HepG2 (cell line): ENCODE results near the gene GBP1. TPM values are rescaled to one million over a fixed set of nuclear protein-coding genes. Genes with fewer than 3 reads are reported as not detected.

Experiments
- ADNP ChIP-seq: sonication (generic); formaldehyde crosslinking; IDR thresholded peaks from 2 replicates; pipeline ENCODE4 v1.4.0; 2020; ENCODE audit warnings: missing genetic modification reagents
- ATF6 ChIP-seq: sonication (generic); formaldehyde crosslinking; conservative IDR thresholded peaks from 2 replicates; pipeline ENCODE4 v1.4.0; 2020; ENCODE audit warnings: missing genetic modification reagents
- DNMT1 ChIP-seq: sonication (generic); formaldehyde crosslinking; IDR thresholded peaks from 2 replicates; pipeline ENCODE4 v1.5.1; 2020; ENCODE audit warnings: mild to moderate bottlenecking, missing genetic modification reagents
- FOSL2 ChIP-seq: sonication (generic); formaldehyde crosslinking; IDR thresholded peaks from 2 replicates; pipeline ENCODE4 v1.4.0; 2020; ENCODE audit warnings: missing genetic modification reagents
- FOXJ3 ChIP-seq: sonication (generic); formaldehyde crosslinking; IDR thresholded peaks from 2 replicates; pipeline ENCODE4 v1.4.0; 2020; ENCODE audit warnings: missing genetic modification reagents, mild to moderate bottlenecking, borderline replicate concordance
- GLMP ChIP-seq: sonication (generic); formaldehyde crosslinking; IDR thresholded peaks from 2 replicates; pipeline ENCODE4 v1.9.0; 2021; ENCODE audit warnings: missing genetic modification reagents, mild to moderate bottlenecking, borderline replicate concordance
- HOXA3 ChIP-seq: sonication (generic); formaldehyde crosslinking; IDR thresholded peaks from 2 replicates; pipeline ENCODE4 v1.5.0; 2020; ENCODE audit warnings: missing genetic modification reagents
- ISL2 ChIP-seq: sonication (generic); formaldehyde crosslinking; IDR thresholded peaks from 2 replicates; pipeline ENCODE4 v1.5.0; 2020; ENCODE audit warnings: missing genetic modification reagents
- KLF12 ChIP-seq: sonication (generic); formaldehyde crosslinking; IDR thresholded peaks from 2 replicates; pipeline ENCODE4 v1.4.0; 2020; ENCODE audit warnings: missing genetic modification reagents, borderline replicate concordance
- MAFF ChIP-seq: IDR thresholded peaks from 2 replicates; pipeline ENCODE4 v1.6.1; 2011; ENCODE audit warnings: low read depth, low read length, improper control_type of control experiment
- MLX ChIP-seq: IDR thresholded peaks from 2 replicates; pipeline ENCODE4 v1.6.1; 2016
- NFE2L1 ChIP-seq: sonication (generic); formaldehyde crosslinking; IDR thresholded peaks from 2 replicates; pipeline ENCODE4 v1.4.0; 2020; ENCODE audit warnings: missing genetic modification reagents, mild to moderate bottlenecking, borderline replicate concordance
- PREB ChIP-seq: sonication (generic); formaldehyde crosslinking; IDR thresholded peaks from 2 replicates; pipeline ENCODE4 v1.4.0; 2020; ENCODE audit warnings: missing genetic modification reagents
- PRPF4 ChIP-seq: fragments of 200-400 bp; formaldehyde crosslinking; IDR thresholded peaks from 2 replicates; pipeline ENCODE4 v1.6.1; 2016; ENCODE audit warnings: low read length, low read depth; ENCODE audit not compliant: poor library complexity, severe bottlenecking
- RAD21 ChIP-seq: fragments of 450-650 bp; formaldehyde crosslinking; IDR thresholded peaks from 2 replicates; pipeline ENCODE4 v1.5.0; 2020; ENCODE audit warnings: mild to moderate bottlenecking
- SMARCC2 ChIP-seq: fragments of 450-650 bp; IDR thresholded peaks from 2 replicates; pipeline ENCODE4 v1.6.1; 2017; ENCODE audit warnings: antibody characterized with exemption, mild to moderate bottlenecking
- SOX5 ChIP-seq: IDR thresholded peaks from 2 replicates; pipeline ENCODE4 v1.6.1; 2016; ENCODE audit warnings: borderline replicate concordance
- TBX3 ChIP-seq: fragments of 450-650 bp; IDR thresholded peaks from 2 replicates; pipeline ENCODE4 v1.6.1; 2017; ENCODE audit warnings: antibody characterized with exemption, mild to moderate bottlenecking, inconsistent platforms, borderline replicate concordance
- TP53 ChIP-seq: sonication (generic); formaldehyde crosslinking; conservative IDR thresholded peaks from 2 replicates; pipeline ENCODE4 v1.4.0; 2020; ENCODE audit warnings: missing genetic modification reagents
- YEATS2 ChIP-seq: sonication (generic); formaldehyde crosslinking; IDR thresholded peaks from 2 replicates; pipeline ENCODE4 v1.4.0; 2020; ENCODE audit warnings: missing genetic modification reagents, borderline replicate concordance
- ZNF138 ChIP-seq: sonication (generic); formaldehyde crosslinking; IDR thresholded peaks from 2 replicates; pipeline ENCODE4 v1.5.0; 2020; ENCODE audit warnings: mild to moderate bottlenecking, low read depth, missing genetic modification reagents
- ZNF280B ChIP-seq: sonication (generic); formaldehyde crosslinking; IDR thresholded peaks from 2 replicates; pipeline ENCODE4 v1.5.0; 2020; ENCODE audit warnings: missing genetic modification reagents, mild to moderate bottlenecking, borderline replicate concordance
- ZNF615 ChIP-seq: sonication (generic); formaldehyde crosslinking; IDR thresholded peaks from 2 replicates; pipeline ENCODE4 v1.5.0; 2020; ENCODE audit warnings: mild to moderate bottlenecking, missing genetic modification reagents, borderline replicate concordance
- ZNF781 ChIP-seq: sonication (generic); formaldehyde crosslinking; IDR thresholded peaks from 2 replicates; pipeline ENCODE4 v1.5.1; 2020; ENCODE audit warnings: borderline replicate concordance, mild to moderate bottlenecking, missing genetic modification reagents; ENCODE audit errors: not compliant biosample characterization
- polyA plus RNA-seq, 8 experiments: library from polyadenylated mRNA; depleted of rRNA in 3 of 8; stranded (reverse) in 7 of 8; unstranded in 1 of 8; fragments of >200 nt; fragmentation: Illumina TruSeq in 4 of 8; extraction: Trizol in 4 of 8; gene quantifications; 2 replicates each; pipeline versions ENCODE4 v1.2.1 to v1.2.3, GENCODE V29; 2011 to 2016; ENCODE audit warnings: low read depth in 4 of 8, missing spikeins in 1 of 8, mixed read lengths in 1 of 8; ENCODE audit not compliant: insufficient read depth in 1 of 8
- total RNA-seq, 5 experiments: library from RNA; depleted of rRNA; stranded (reverse); fragments of >200 nt; fragmentation: Illumina TruSeq; extraction: Trizol; gene quantifications; 2 replicates each; pipeline ENCODE4 v1.2.3, GENCODE V29; 2016; ENCODE audit warnings: low read depth in 1 of 5

The GBP1 gene
- total and polyA plus RNA-seq, 2 of the 13 experiments (the other 11 are each of a cell fraction or from before 2014, with no cell fraction given) = 0.62 to 2.3 TPM

GRCh38 chr1:89044970-89045721, 19.9 kb downstream of the GBP1 start (continued):
- TF ChIP-seq ATF6 (no peak), TBX3 (no peak), PREB (CRISPR knock-in tag) (no peak), GLMP (CRISPR knock-in tag) (no peak), ZNF781 (CRISPR knock-in tag) (no peak), ZNF615 (no peak), ZNF138 (no peak), YEATS2 (CRISPR knock-in tag) (no peak), FOSL2 (CRISPR knock-in tag) (peak; percentile 61), ZNF280B (CRISPR knock-in tag) (no peak), MAFF (no peak), SMARCC2 (no peak), MLX (0 out of 2 replicates have a peak, but pooled peaks have one; percentile 57), DNMT1 (CRISPR knock-in tag) (no peak), ADNP (CRISPR knock-in tag) (no peak), FOXJ3 (CRISPR knock-in tag) (0 out of 2 replicates have a peak, but pooled peaks have one; percentile 48), RAD21 (CRISPR knock-in tag) (no peak), HOXA3 (CRISPR knock-in tag) (peak; percentile 72; the same call in 1 of the 2 replicates), KLF12 (CRISPR knock-in tag) (0 out of 2 replicates have a peak, but pooled peaks have one; percentile 37), TP53 (CRISPR knock-in tag) (no peak), NFE2L1 (CRISPR knock-in tag) (no peak), SOX5 (CRISPR knock-in tag) (peak; percentile 91), ISL2 (peak; percentile 85), PRPF4 (no peak)
